HG03045 (cell line): ENCODE measurements around the gene SIK1.

Experiments
- ATAC-seq: cut with Tn5 transposase; IDR thresholded peaks from one replicate; pipeline ENCODE4 v1.9.1; 2021; ENCODE audit warnings: mild to moderate bottlenecking, moderate library complexity; ENCODE audit not compliant: unreplicated experiment

The SIK1 gene

GRCh38 chr21:43369124-43369523 is 57.8 kb downstream of the SIK1 start:
- ATAC-seq: no peak

GRCh38 chr21:43368685-43369084 is 58.2 kb downstream of the SIK1 start:
- no peak for ATAC-seq

DNA sequence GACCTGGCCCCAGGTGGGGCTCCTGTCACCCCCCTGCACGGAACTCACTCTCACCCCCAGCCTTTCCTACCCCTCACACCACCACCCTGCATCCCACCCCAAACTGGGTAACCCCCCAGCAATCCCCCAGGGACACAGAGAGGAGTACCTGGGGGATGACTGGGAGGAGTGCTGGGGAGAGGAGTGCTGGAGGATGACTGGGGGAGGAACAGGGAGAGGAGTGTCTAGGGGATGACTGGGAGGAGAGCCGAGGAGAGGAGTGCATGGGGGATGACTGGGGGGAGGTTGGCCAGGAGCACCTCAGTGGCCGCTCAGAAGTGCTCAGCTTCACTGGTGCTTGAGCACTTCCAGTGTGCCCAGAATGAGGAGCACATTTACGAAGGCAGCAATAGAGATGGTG is 59.1 kb downstream of the SIK1 start:
- ATAC-seq: no peak

GRCh38 chr21:43367296-43367695 is 59.6 kb downstream of the SIK1 start:
- no peak for ATAC-seq

- ATAC-seq: no peak
Observed at GRCh38 chr21:43366656-43367055, 60.3 kb downstream of the SIK1 start.

DNA sequence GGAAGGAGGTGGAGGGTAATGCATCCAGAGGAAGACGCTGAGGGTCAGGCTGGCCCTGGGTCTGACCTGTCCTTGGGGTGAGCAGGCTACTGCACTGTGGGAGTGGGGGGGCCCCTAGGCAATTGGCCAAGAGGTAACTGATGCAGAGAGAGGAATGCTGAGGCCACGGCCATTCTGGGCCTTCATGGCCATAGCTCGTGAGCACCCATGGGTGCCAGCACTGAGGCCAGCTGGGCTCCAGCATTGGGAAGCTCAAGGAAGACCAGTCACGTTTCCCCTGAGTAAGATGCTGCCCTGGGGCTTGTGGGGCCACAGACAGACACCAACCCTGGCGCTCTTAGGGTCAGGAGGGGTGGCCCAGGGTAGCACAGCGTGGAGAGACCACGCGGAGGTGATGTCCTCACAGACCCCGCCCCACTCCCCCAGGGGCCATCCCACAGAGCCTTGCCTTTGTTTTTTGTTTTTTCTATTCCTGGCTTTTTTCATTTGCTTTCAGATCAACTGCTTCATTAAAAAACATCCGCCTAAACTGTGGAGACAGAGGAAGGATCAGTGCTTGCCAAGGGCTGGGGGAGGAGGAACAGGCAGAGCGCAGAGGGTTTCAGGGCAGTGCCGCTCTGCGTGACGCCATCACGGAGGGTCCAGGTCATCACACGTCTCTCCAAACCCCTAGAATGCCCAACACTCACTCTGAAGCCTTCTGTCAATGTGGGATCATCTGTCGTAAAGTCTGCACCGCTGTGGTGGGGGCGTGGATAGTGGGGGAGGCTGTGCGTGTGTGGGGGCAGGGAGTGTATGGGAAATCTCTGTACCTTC is 61.1 kb downstream of the SIK1 start:
- ATAC-seq: no peak

DNA sequence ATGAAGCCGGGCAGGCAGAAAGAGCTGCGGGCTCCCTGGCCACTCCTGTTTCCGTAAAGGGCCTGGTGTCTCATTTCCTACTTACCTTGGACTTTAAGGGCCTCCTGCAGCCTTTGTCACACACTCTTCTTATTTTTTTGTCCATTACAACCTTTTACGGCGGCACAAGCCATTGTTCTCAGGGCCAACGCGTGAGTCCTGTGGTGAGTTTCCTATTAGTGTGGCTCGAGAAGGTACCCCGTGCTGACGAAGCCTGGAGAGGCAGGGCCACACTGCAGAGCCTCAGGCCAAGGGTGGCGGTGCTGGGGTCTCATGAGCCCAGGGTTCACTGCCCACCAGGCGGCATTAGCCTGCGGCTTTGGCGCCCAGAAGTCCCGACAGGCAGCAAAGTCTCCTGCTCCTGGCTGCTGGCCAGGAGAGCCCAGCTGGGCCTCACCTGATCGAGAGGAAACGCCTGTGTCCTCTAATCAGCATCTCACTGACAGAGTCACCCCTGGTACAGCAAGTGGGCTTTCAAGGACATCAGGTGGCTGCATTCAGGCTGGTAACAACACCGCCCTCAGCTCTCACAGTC is 62.0 kb downstream of the SIK1 start:
- ATAC-seq: no peak
